NCI-H82 (cell line): Measurements from ENCODE around the gene WNK1.
"Not testable (repeated sequence)": the region's sequence is repeated elsewhere in the genome, so short reads cannot be mapped to it uniquely, and the experiment has no call there.

Experiments
- DNase-seq: peaks from one replicate; lab custom pipeline; 2025; lab: John Stamatoyannopoulos, UW

WNK1 gene

GRCh38 chr12:779745-780734 is 27.7 kb downstream of the WNK1 start:
- DNase-seq, result peak; percentile 74

GRCh38 chr12:780750-781379 is 28.5 kb downstream of the WNK1 start:
- DNase-seq, result peak; percentile 74

- no peak for DNase-seq
These were observed 33.3 kb downstream of the WNK1 start for GRCh38 chr12:785706-786105.

- no peak for DNase-seq
These were observed 35.9 kb downstream of the WNK1 start for GRCh38 chr12:788288-788687.

- not testable (repeated sequence) for DNase-seq
These were observed 36.4 kb downstream of the WNK1 start for GRCh38 chr12:788762-789161.

- peak; percentile 32 for DNase-seq
These were observed 37.6 kb downstream of the WNK1 start for GRCh38 chr12:789852-790563.

- DNase-seq, result no peak
These were observed 38.2 kb downstream of the WNK1 start for GRCh38 chr12:790608-791007.

- DNase-seq, result no peak
These were observed 40.7 kb downstream of the WNK1 start for GRCh38 chr12:793037-793436.

GRCh38 chr12:793711-794110 is 41.3 kb downstream of the WNK1 start:
- DNase-seq, result no peak

- DNase-seq, result peak; percentile 20
These were observed 42.9 kb downstream of the WNK1 start for GRCh38 chr12:795305-795704.

GRCh38 chr12:800401-800800 is 48.0 kb downstream of the WNK1 start:
- DNase-seq, result no peak

- DNase-seq, result no peak
These were observed 50.1 kb downstream of the WNK1 start for GRCh38 chr12:802242-803120.

GRCh38 chr12:805022-805632 is 52.7 kb downstream of the WNK1 start:
- DNase-seq, result no peak

- DNase-seq, result no peak
These were observed 53.9 kb downstream of the WNK1 start for GRCh38 chr12:806200-806791.

GRCh38 chr12:807041-807735 is 54.8 kb downstream of the WNK1 start:
- no peak for DNase-seq

- no peak for DNase-seq
These were observed 57.7 kb downstream of the WNK1 start for GRCh38 chr12:810116-810515.

- DNase-seq, result no peak
These were observed 58.5 kb downstream of the WNK1 start for GRCh38 chr12:810671-811415.

GRCh38 chr12:812950-813349 is 60.6 kb downstream of the WNK1 start:
- DNase-seq, result no peak

GRCh38 chr12:817456-817855 is 65.1 kb downstream of the WNK1 start:
- not testable (repeated sequence) for DNase-seq
